Spleen (tissue), 11 donors: ENCODE data around the gene PDE8A. TPM values are rescaled to one million over a fixed set of nuclear protein-coding genes. Genes with fewer than 3 reads are reported as not detected.

Experiments used
- DNase-seq: peaks from one replicate; pipeline ENCODE4 v3.0.0-alpha.2; 2020
- H3K27ac ChIP-seq, 8 donors: fragments of 200-600 bp; sonication (generic) in 7 of 8; 1 replicate in 4 of 8; 2 replicates in 4 of 8; pipeline versions ENCODE4 v1.5.0 to v1.8.0; 2016 to 2021; ENCODE audit warnings: inconsistent platforms in 4 of 8, mild to moderate bottlenecking in 4 of 8, moderate library complexity in 1 of 8
- H3K27me3 ChIP-seq, 7 donors: fragments of 200-600 bp; sonication (generic) in 6 of 7; replicated peaks in 1 of 7; 1 replicate in 4 of 7; 2 replicates in 3 of 7; pipeline versions ENCODE4 v1.5.0 to v1.8.0; 2016 to 2021; ENCODE audit warnings: inconsistent platforms in 3 of 7, mild to moderate bottlenecking in 1 of 7
- H3K36me3 ChIP-seq, 6 donors: fragments of 200-600 bp; sonication (generic) in 5 of 6; 1 replicate in 4 of 6; 2 replicates in 2 of 6; pipeline versions ENCODE4 v1.5.0 to v1.8.0; 2016 to 2021; ENCODE audit warnings: inconsistent platforms in 2 of 6
- H3K4me1 ChIP-seq, 6 donors: fragments of 200-600 bp; sonication (generic) in 5 of 6; 1 replicate in 3 of 6; 2 replicates in 3 of 6; pipeline versions ENCODE4 v1.5.0 to v1.8.0; 2016 to 2021; ENCODE audit warnings: inconsistent platforms in 3 of 6
- H3K4me3 ChIP-seq, 8 donors: fragments of 200-600 bp; sonication (generic) in 7 of 8; 1 replicate in 4 of 8; 2 replicates in 4 of 8; pipeline versions ENCODE4 v1.5.0 to v1.8.0; 2016 to 2021; ENCODE audit warnings: inconsistent platforms in 4 of 8, mild to moderate bottlenecking in 4 of 8, moderate library complexity in 2 of 8
- H3K9me3 ChIP-seq, 8 donors: fragments of 200-600 bp; sonication (generic) in 7 of 8; 1 replicate in 4 of 8; 2 replicates in 4 of 8; pipeline versions ENCODE4 v1.5.0 to v1.8.0; 2016 to 2021; ENCODE audit warnings: inconsistent platforms in 4 of 8
- CTCF ChIP-seq, 11 experiments: fragments of 200-600 bp in 7 of 11; fragments of 450-650 bp in 4 of 11; sonication (generic) in 4 of 11; IDR thresholded peaks in 8 of 11; conservative IDR thresholded peaks in 3 of 11; 1 replicate in 7 of 11; 2 replicates in 4 of 11; pipeline versions ENCODE4 v1.4.0 to v1.8.0; 2016 to 2021; ENCODE audit warnings: antibody characterized with exemption in 11 of 11, inconsistent platforms in 4 of 11, mild to moderate bottlenecking in 1 of 11
- POLR2A ChIP-seq, 3 donors: fragments of 450-650 bp; IDR thresholded peaks; one replicate each; pipeline ENCODE4 v1.5.1; 2017; ENCODE audit warnings: antibody characterized with exemption in 3 of 3, mild to moderate bottlenecking in 1 of 3
- POLR2AphosphoS5 ChIP-seq, 3 donors: sonication (generic); formaldehyde crosslinking; IDR thresholded peaks; one replicate each; pipeline ENCODE4 v1.5.1; 2017; ENCODE audit warnings: antibody characterized with exemption in 3 of 3
- WGBS, 5 donors: extraction: QIAGEN DNeasy Blood & Tissue Kit in 3 of 5; methylation state at CpG; one replicate each; pipeline versions ENCODE4 v1.1.5 to v1.1.7; 2013 to 2018; 5-methylcytosine and 5-hydroxymethylcytosine counted together
- intact Hi-C: fragments of 100-400 bp; cut with DNase I; formaldehyde crosslinking; loops from one replicate; pipeline ENCODE4 v1.15.0; 2023; ENCODE audit warnings: low total_unique reads
- polyA plus RNA-seq, 3 donors: library from polyadenylated mRNA; stranded (reverse); fragments of 200-250 nt; gene quantifications; one replicate each; pipeline ENCODE4 v1.2.1, GENCODE V29; 2013
- total RNA-seq, 7 donors: library from RNA; depleted of rRNA in 3 of 7; stranded (reverse); fragments of >200 nt in 3 of 7; fragmentation: NEBNext Ultra II Directional in 4 of 7; extraction: Animal tissue kit (Norgen Biotek cat#: 25700) in 4 of 7; gene quantifications; one replicate each; pipeline versions ENCODE4 v1.1.0 to v1.2.1, GENCODE V29; 2016 to 2021
- donor health status: healthy with polysubstance abuse.
- donor health status: DM: no; HTN: no; CAD: no; lungs with moderate emphysema.
- donor health status: DM: no; HTN: no; CAD: no.
- donor health status: Bipolar disorder and iron deficiency.
- donor health status: healthy.
- donor health status: DM: no; HTN: no; CAD: no.
- donor health status: DM: yes; HTN: yes; CAD: no.

The PDE8A gene
- total and polyA plus RNA-seq, 10 donors = 13.2 to 52.2 (median 30.6) TPM

DNA sequence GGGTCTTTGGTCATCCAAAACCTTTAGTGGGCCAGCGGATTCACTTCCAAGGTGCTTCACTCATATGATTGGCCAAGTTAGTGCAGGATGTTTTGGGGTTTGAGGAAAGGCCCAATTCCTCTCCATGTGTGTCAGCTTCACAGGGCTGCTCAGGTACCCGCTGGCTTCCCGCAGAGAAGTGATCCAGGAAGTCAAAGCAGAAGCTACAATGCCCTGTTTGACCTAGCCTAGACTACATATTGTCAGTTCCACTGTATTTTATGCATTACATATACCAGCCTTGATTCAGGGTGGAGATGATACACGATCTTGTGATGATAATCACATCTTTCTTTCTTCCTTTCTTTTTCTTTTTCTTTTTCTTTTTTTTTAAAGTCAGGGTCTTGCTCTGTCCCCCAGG is 32.1 kb downstream of the PDE8A start:
- Histone ChIP-seq H3K27me3 (no peaks in the 10 kb centered on the region), H3K36me3 (no peaks in the 10 kb centered on the region), H3K4me1 (peaks cover 26 to 59% (median 45%) of the 10 kb centered on the region in 6 donors), H3K4me3 (no peak overlapping the region), H3K9me3 (no peaks in the 10 kb centered on the region), H3K27ac (no peak overlapping the region)
- TF ChIP-seq POLR2AphosphoS5 (IDR thresholded peaks at IDR 0.05) = no peak
- no peak for TF ChIP-seq CTCF (IDR thresholded peaks at IDR 0.05 in 8 of 11, conservative IDR thresholded peaks at IDR 0.05 in 3 of 11)
- TF ChIP-seq POLR2A (IDR thresholded peaks at IDR 0.05) = no peak
- DNase-seq = no peak
- 72 to 87% (median 80%) methylated on average over 4 of the region's 4 CpGs for WGBS, 5 donors
- intact Hi-C loops = no loop called here

- TF ChIP-seq CTCF (IDR thresholded peaks at IDR 0.05 in 8 of 11, conservative IDR thresholded peaks at IDR 0.05 in 3 of 11) (no peak), POLR2AphosphoS5 (IDR thresholded peaks at IDR 0.05) (no peak), POLR2A (IDR thresholded peaks at IDR 0.05) (no peak)
- DNase-seq = no peak
- Histone ChIP-seq H3K27me3 (no peaks in the 10 kb centered on the region), H3K4me1 (peaks cover 16 to 54% (median 34%) of the 10 kb centered on the region in 6 donors), H3K4me3 (no peak overlapping the region), H3K27ac (peak overlapping the region in 1 of 8 donors; percentile 24), H3K36me3 (no peaks in the 10 kb centered on the region), H3K9me3 (no peaks in the 10 kb centered on the region)
- WGBS, 5 donors = 65 to 79% (median 73%) methylated on average over 6 of the region's 6 CpGs
- intact Hi-C loops = no loop called here
These were observed 33.3 kb downstream of the PDE8A start for GRCh38 chr15:85014932-85015331.

DNA sequence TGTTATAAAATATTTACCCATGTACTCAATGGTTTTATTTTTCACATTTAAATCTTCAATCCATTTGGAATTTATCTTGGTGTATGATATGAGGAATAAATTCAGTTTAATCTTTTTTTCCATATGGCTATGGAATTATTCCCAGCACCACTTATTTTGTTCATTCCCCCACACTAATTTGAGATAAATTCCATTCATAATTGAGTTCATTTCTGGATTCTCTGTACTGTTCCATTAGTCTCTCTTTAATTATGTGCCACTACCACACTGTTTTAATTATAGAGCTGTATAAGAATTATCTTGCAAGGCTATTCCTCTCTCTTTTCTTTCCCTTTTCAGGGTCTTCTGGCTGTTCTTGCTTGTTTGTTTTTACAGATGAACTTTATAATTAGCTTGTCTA is 34.6 kb downstream of the PDE8A start:
- DNase-seq = no peak

More for the DNA sequence above, 34.6 kb downstream of the PDE8A start:
- Histone ChIP-seq H3K27me3 (no peaks in the 10 kb centered on the region), H3K27ac (no peak overlapping the region), H3K9me3 (no peaks in the 10 kb centered on the region), H3K36me3 (no peaks in the 10 kb centered on the region), H3K4me3 (no peak overlapping the region), H3K4me1 (peaks cover 4 to 46% (median 20%) of the 10 kb centered on the region in 6 donors)
- intact Hi-C loops = no loop called here
- TF ChIP-seq POLR2A (IDR thresholded peaks at IDR 0.05) (no peak), POLR2AphosphoS5 (IDR thresholded peaks at IDR 0.05) (no peak), CTCF (IDR thresholded peaks at IDR 0.05 in 8 of 11, conservative IDR thresholded peaks at IDR 0.05 in 3 of 11) (no peak)
